Mononuclear cell (primary cell): ENCODE results near the gene ARG1. TPM values are rescaled to one million over a fixed set of nuclear protein-coding genes. Genes with fewer than 3 reads are reported as not detected.
A peak's percentile ranks its signal among the peaks of the same experiment; 100 is the strongest.

Experiments
- H3K27me3 ChIP-seq: 2 replicates; pipeline ENCODE4 v1.6.0; 2011; ENCODE audit warnings: low read length, control low read depth; ENCODE audit not compliant: insufficient read depth
- H3K4me1 ChIP-seq: 2 replicates; pipeline ENCODE4 v1.5.1; 2011; ENCODE audit warnings: mild to moderate bottlenecking, low read length, control low read depth; ENCODE audit not compliant: insufficient read depth
- H3K4me3 ChIP-seq: 2 replicates; pipeline ENCODE4 v1.5.1; 2011; ENCODE audit warnings: mild to moderate bottlenecking, low read length, moderate library complexity
- H3K9me3 ChIP-seq: 2 replicates; pipeline ENCODE4 v1.5.1; 2011; ENCODE audit warnings: low read depth, mild to moderate bottlenecking, control low read depth, low read length
- total RNA-seq: library from RNA; depleted of rRNA; stranded (reverse); fragments of >200 nt; gene quantifications from one replicate; pipeline ENCODE4 v1.2.3, GENCODE V29; 2012

ARG1 gene
- total RNA-seq, 1 donor, result not detected

DNA sequence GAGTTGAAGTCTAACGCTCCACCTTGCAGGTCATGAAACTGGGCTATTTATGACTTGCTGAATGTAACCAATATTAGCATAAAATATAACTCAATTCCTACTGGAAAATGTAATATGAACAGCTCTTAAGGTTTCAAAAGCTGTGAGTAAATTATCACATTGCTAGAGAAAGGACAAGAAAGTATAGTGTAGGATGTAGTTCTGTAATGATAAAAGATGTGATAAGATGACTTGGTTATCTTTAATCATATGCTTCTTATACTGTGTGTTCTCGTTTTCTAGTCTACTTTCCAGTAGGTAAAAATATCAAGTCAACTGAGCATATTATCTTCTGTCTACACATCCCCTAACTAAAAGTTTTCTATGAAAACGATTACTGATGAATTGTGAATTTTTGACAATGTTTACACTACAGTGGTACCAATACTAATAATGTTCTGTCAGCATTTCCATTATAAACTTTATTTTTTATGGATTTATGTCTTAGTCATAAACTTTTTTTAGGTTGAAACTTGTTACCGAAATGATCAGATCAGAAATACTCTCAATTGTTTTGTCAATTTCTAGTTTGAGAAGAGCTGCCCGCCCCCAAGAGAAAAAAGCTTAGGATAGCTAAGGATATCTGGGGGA lies 40.4 kb downstream of the ARG1 start:
- H3K9me3 ChIP-seq, result no peaks in the 10 kb centered on the region
- H3K4me3 ChIP-seq, result no peak overlapping the region
- no peaks in the 10 kb centered on the region for H3K4me1 ChIP-seq
- H3K27me3 ChIP-seq, result no peaks in the 10 kb centered on the region

DNA sequence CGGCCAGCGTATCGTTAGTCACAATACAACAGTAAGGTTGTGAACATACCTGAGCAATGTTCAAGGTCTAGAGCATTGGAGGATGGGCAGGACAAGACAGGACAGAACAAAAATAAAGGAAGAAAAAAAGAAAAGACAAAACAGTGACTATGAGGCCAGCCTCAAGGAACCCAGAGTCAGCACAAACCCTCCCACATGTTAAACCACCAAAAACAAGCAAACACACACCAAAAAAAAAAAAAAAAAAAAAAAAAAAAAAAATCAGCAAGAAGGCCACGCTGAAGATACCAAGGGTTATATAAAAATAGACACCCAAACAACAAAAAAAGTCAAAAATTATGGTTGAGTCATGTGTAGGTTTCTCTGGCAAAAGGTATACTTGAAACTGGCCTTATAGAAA lies 42.2 kb downstream of the ARG1 start:
- H3K27me3 ChIP-seq, result no peaks in the 10 kb centered on the region
- H3K4me3 ChIP-seq, result no peak overlapping the region
- no peaks in the 10 kb centered on the region for H3K9me3 ChIP-seq
- no peaks in the 10 kb centered on the region for H3K4me1 ChIP-seq

DNA sequence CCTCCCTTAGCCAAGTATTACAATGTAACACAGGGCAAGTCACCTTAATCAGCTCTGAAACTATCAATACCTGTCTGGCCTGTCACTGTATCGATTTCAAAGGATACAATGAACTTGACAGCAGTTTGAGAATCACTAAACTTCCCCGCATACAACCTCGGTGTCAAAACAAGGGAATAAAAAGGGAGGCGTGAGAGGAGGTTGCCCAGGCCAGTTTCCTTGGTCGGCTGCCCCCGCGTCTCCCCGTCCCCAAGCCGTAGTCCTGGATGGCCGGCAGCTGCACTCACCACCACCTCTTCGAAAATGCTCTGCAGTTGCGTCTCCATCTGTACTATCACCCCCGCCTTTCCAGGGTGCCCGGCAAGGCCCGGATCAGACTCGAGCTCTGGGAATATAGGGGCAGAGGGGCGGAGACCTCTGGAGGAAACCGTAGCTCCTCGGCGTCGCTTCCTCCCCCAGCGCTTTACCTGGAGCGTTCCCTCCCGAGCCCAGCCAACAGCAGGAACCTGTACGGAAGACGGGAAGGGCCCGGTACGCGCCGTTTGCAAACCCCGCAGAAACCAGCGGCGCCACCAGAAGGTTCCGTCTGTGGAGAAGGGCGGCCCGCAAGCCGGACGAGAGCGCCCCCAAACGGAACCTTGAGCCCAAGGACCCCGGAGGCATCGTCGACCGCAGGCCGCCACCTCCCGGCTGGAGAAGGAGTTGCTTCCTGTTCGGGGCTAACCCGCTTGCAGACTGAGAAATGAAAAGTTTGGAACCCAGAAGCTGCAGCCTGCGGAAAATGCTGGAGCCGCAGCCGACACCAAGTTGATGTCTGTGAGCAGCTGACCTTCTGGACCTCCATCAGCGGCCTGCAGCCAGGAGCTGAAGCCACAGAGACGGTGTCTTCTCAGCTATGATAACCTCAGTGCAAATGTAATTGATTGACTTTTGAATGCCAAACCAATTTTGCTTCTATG lies 55.0 kb downstream of the ARG1 start, which contains the start of gene MED23:
MED23 (minus strand) TSS at position 519 of the 959 bp plus-strand sequence; CDS start at position 326, 193 bp downstream.
- Histone ChIP-seq H3K27me3 (no peaks in the 10 kb centered on the region), H3K4me3 (peak within 1 kb of the TSS; percentile 91), H3K9me3 (no peaks in the 10 kb centered on the region), H3K4me1 (peaks cover 10% of the 10 kb centered on the region)

DNA sequence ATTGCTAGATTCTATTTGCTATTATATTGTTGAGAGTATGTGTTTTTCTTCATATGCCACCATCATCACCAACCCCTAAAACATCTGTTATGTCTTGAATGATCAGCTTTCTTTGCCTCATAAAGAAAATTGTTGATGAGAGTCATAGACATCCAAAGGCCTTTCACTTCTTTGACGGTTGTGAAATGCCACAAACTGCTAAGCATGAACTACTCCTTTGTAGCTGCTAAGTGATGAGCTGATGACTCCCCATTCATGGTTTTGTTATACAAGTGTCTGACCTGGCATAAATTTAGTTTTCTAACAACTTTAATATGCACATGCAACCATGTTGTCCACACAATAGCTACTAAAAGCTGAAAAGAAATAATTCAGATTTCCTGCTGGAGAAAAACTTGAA lies 55.7 kb downstream of the ARG1 start:
- Histone ChIP-seq H3K4me3 (peak overlapping the region; percentile 91), H3K9me3 (no peaks in the 10 kb centered on the region), H3K27me3 (no peaks in the 10 kb centered on the region), H3K4me1 (peaks cover 10% of the 10 kb centered on the region)

DNA sequence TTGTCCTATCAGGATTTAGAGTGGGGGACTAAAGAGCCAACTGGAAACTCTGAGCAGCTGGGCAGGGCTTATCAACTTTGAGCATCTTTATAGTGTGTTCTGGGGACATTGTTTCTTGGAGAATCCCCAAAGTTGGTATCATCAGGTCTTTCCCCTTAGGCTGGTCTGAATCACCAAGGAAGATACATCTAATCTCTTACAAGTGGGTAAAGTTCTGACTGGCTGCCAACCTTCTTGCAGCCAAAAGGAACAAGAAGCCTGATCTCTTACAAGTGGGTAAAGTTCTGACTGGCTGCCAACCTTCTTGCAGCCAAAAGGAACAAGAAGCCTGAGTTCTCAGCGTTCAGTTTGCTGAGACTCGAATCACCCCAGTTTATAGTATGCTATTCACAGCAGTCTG lies 56.6 kb downstream of the ARG1 start:
- no peaks in the 10 kb centered on the region for H3K9me3 ChIP-seq
- no peak overlapping the region for H3K4me3 ChIP-seq
- no peaks in the 10 kb centered on the region for H3K27me3 ChIP-seq
- peaks cover 10% of the 10 kb centered on the region for H3K4me1 ChIP-seq

DNA sequence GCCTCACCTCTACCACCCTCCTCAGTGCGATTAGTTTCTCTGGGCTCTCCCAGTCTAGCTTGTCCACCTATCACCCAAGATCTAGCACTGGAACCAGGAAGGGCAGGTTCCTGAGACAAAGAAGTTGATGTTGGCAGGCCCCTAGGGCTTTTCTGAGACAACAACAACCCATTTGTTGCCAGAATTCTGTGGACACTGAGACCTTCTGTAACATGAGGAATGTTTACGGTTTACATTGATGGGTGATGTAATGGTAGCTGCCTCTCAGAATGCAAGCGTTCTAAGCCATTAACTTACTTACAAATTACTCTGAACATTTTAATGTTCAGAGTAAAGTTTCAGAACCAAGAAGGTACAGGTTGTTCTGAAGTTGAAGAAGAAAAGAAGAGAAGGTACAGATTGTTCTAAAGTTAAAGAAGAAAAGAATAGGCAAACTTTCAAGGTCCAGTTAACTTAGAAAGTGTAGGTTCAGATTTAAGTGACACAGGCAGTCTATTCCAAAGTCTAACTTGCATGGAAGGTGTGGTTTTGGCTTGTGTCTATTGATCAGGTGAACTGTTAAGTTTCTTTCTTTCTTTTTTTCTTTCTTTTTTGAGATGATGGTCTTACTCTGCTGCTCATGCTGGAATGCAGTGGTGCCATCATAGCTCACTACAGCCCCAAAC lies 58.7 kb downstream of the ARG1 start:
- peaks cover 16% of the 10 kb centered on the region for H3K4me1 ChIP-seq
- H3K27me3 ChIP-seq, result no peaks in the 10 kb centered on the region
- H3K4me3 ChIP-seq, result no peak overlapping the region
- no peaks in the 10 kb centered on the region for H3K9me3 ChIP-seq

Other genes starting within 250 kb of the ARG1 start
- 106 TPM for gene MED23, start 55.0 kb downstream of the ARG1 start, total RNA-seq
- gene ENPP3, start 64.1 kb downstream of the ARG1 start, total RNA-seq, result 0.73 TPM
- gene OR2A4, start 128.2 kb downstream of the ARG1 start, total RNA-seq, result 0.21 TPM
- not detected for gene CTAGE9, start 137.8 kb downstream of the ARG1 start, total RNA-seq
- gene ENPP1, start 234.8 kb downstream of the ARG1 start, total RNA-seq, result 0.21 TPM